ENCODE measurements around the gene POLDIP2.

The POLDIP2 gene

DNA sequence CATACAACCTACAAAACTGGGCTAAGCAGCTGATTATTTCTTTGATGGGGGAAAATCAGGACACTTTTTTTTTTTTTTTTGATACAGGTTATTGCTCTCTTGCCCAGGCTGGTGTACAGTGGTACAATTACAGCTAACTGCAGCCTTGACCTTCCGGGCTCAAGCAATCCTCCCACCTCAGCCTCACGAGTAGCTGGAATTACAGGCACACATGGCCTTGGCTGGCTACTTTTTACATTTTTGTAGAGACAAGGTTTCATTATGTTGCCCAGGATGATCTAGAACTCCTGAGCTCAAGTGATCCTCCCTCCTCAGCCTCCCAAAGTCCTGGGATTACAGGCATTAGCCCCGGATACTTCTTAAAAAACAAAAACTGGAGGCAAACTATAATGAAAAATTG lies 58.9 kb downstream of the POLDIP2 start:
- Histone ChIP-seq H3K4me3 (ENCODE audit: insufficient read length, low read depth) (no peak overlapping the region), H3K4me1 (ENCODE audit: insufficient read depth, insufficient read length) (no peaks in the 10 kb centered on the region), H3K27me3 (ENCODE audit: insufficient read depth, insufficient read length) (no peaks in the 10 kb centered on the region), H3K9me3 (ENCODE audit: insufficient read depth, low read length) (no peaks in the 10 kb centered on the region), H3K36me3 (ENCODE audit: insufficient read depth, insufficient read length, low read length) (no peaks in the 10 kb centered on the region), H3K9ac (ENCODE audit: insufficient read length, low read depth) (no peak overlapping the region)
- TF ChIP-seq YY1 (IDR thresholded peaks at IDR 0.05; ENCODE audit: insufficient read depth, insufficient read length), result no peak
- TF ChIP-seq SUZ12 (IDR thresholded peaks at IDR 0.05; ENCODE audit: extremely low read depth, insufficient read depth, insufficient read length), result no peak
- no peak for TF ChIP-seq ZNF274 (IDR thresholded peaks at IDR 0.05; ENCODE audit: low read depth, low read length)
- no peak for DNase-seq (ENCODE audit: low read depth, low spot score)

Data from NT2/D1 (cell line).